ENCODE measurements around the gene CATSPERD.

DNA sequence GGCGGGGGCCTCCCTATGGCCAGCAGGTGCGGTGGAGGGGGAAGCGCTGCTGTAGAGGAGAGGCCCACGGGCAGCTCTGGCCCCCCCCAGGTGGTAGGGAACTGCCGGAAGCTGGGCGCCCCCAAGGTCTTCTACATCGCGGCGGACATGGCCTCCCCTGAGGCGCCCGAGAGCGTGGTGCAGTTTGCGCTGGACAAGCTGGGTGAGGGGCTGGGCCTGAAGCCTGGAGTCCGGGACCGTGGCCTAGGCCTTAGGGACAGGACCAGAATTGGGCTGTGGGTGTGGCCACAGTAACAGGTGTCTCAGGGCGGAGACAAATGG, 34.2 kb upstream of the CATSPERD start:
- TF ChIP-seq CBX2 (IDR thresholded peaks at IDR 0.05; ENCODE audit: borderline replicate concordance, low read depth) (no peak), EP300 (IDR thresholded peaks at IDR 0.05) (no peak), POLR2A (IDR thresholded peaks at IDR 0.05; ENCODE audit: low read length) (no peak), CEBPB (IDR thresholded peaks at IDR 0.05) (no peak), CTCF (IDR thresholded peaks at IDR 0.05) (no peak)
- TF ChIP-seq, protein P1, sequence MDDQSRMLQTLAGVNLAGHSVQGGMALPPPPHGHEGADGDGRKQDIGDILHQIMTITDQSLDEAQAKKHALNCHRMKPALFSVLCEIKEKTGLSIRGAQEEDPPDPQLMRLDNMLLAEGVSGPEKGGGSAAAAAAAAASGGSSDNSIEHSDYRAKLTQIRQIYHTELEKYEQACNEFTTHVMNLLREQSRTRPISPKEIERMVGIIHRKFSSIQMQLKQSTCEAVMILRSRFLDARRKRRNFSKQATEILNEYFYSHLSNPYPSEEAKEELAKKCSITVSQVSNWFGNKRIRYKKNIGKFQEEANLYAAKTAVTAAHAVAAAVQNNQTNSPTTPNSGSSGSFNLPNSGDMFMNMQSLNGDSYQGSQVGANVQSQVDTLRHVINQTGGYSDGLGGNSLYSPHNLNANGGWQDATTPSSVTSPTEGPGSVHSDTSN (IDR thresholded peaks at IDR 0.05) = no peak

Data from A549 (cell line).